Measurements from ENCODE around the gene DQX1. TPM values are rescaled to one million over a fixed set of nuclear protein-coding genes. Genes with fewer than 3 reads are reported as not detected.
"Not testable (repeated sequence)": the region's sequence is repeated elsewhere in the genome, so short reads cannot be mapped to it uniquely, and the experiment has no call there.

DQX1 gene
- total RNA-seq, 1 donor from 2014 or later = not detected

GRCh38 chr2:74502147-74502719, 23.8 kb downstream of the DQX1 start:
- intact Hi-C loops (cut with DNase I) = loop anchor here (5.0 kb wide), 1 partner anchor 85 kb away; no protein-coding TSS in a partner anchor
- DNase-seq (ENCODE audit: low spot score) = no peak

- no peak for DNase-seq (ENCODE audit: low spot score)
- intact Hi-C loops (cut with DNase I) = loop anchor here (5.0 kb wide), 1 partner anchor 86 kb away; no protein-coding TSS in a partner anchor
Measured at GRCh38 chr2:74501335-74502071, 24.5 kb downstream of the DQX1 start.

- DNase-seq (ENCODE audit: low spot score) = no peak
- intact Hi-C loops (cut with DNase I) = loop anchor here (5.0 kb wide), 1 partner anchor 87 kb away; no protein-coding TSS in a partner anchor
Measured at GRCh38 chr2:74500578-74500946, 25.5 kb downstream of the DQX1 start.

GRCh38 chr2:74499940-74500577, 26.0 kb downstream of the DQX1 start:
- DNase-seq (ENCODE audit: low spot score) = no peak
- intact Hi-C loops (cut with DNase I) = loop anchor here (5.0 kb wide), 1 partner anchor 87 kb away; no protein-coding TSS in a partner anchor

GRCh38 chr2:74499267-74499939, 26.6 kb downstream of the DQX1 start, which contains the start of gene LBX2:
Gene LBX2 (minus strand): TSS chr2:74499603. CDS start chr2:74499537, 66 bp downstream.
- DNase-seq (ENCODE audit: low spot score) = no peak
- intact Hi-C loops (cut with DNase I) = no loop called here

- intact Hi-C loops (cut with DNase I) = no loop called here
- DNase-seq (ENCODE audit: low spot score) = no peak
Measured at GRCh38 chr2:74498500-74499266, 27.3 kb downstream of the DQX1 start.

- intact Hi-C loops (cut with DNase I) = no loop called here
Measured at GRCh38 chr2:74497777-74498499, 28.1 kb downstream of the DQX1 start.

GRCh38 chr2:74496997-74497776, 28.8 kb downstream of the DQX1 start:
- no peak for DNase-seq (ENCODE audit: low spot score)
- intact Hi-C loops (cut with DNase I) = no loop called here

More at GRCh38 chr2:74497777-74498499, 28.1 kb downstream of the DQX1 start:
- DNase-seq (ENCODE audit: low spot score) = no peak

GRCh38 chr2:74495440-74495839, 30.6 kb downstream of the DQX1 start:
- DNase-seq (ENCODE audit: low spot score) = no peak
- intact Hi-C loops (cut with DNase I) = no loop called here

GRCh38 chr2:74493546-74493945, 32.5 kb downstream of the DQX1 start:
- intact Hi-C loops (cut with DNase I) = no loop called here
- DNase-seq (ENCODE audit: low spot score) = no peak

- intact Hi-C loops (cut with DNase I) = no loop called here
- no peak for DNase-seq (ENCODE audit: low spot score)
Measured at GRCh38 chr2:74491648-74492544, 34.1 kb downstream of the DQX1 start.

GRCh38 chr2:74489906-74490305, 36.1 kb downstream of the DQX1 start:
- DNase-seq (ENCODE audit: low spot score) = no peak
- intact Hi-C loops (cut with DNase I) = no loop called here

- DNase-seq (ENCODE audit: low spot score) = no peak
- intact Hi-C loops (cut with DNase I) = no loop called here
Measured at GRCh38 chr2:74488643-74489481, 37.2 kb downstream of the DQX1 start.

- intact Hi-C loops (cut with DNase I) = no loop called here
- DNase-seq (ENCODE audit: low spot score) = no peak
Measured at GRCh38 chr2:74486141-74486540, 39.9 kb downstream of the DQX1 start.

GRCh38 chr2:74483675-74484164, 42.3 kb downstream of the DQX1 start:
- DNase-seq (ENCODE audit: low spot score) = not testable (repeated sequence)
- intact Hi-C loops (cut with DNase I) = loop anchor here (1.0 kb wide), 2 partner anchors 29 to 104 kb away; no protein-coding TSS in a partner anchor
